Cerebellar nuclear complex (tissue), 1 donor: ENCODE data around the gene LSP1.

ENCODE experiments used
- DNase-seq, 2 experiments: peaks; one replicate each; lab custom pipeline; 2025; lab: John Stamatoyannopoulos, UW

Gene LSP1

GRCh38 chr11:1917523-1918435 is 64.9 kb downstream of the LSP1 start:
- DNase-seq: no peak

GRCh38 chr11:1918436-1919315 is 65.8 kb downstream of the LSP1 start:
- DNase-seq: no peak

GRCh38 chr11:1919391-1920127 is 66.7 kb downstream of the LSP1 start, which contains the start of gene TNNT3:
TNNT3 (plus strand) TSS chr11:1919703; CDS start chr11:1922875, 3,172 bp downstream.
- no peak for DNase-seq

- DNase-seq: no peak
Measured at GRCh38 chr11:1920128-1920908, 67.4 kb downstream of the LSP1 start.

GRCh38 chr11:1920909-1921573 is 68.2 kb downstream of the LSP1 start:
- no peak for DNase-seq

- DNase-seq: no peak
Measured at GRCh38 chr11:1921574-1922141, 68.8 kb downstream of the LSP1 start.

- DNase-seq: no peak
Measured at GRCh38 chr11:1922481-1923081, 69.7 kb downstream of the LSP1 start.

- DNase-seq: no peak
Measured at GRCh38 chr11:1923201-1923956, 70.5 kb downstream of the LSP1 start.

- DNase-seq: no peak
Measured at GRCh38 chr11:1924181-1924580, 71.3 kb downstream of the LSP1 start.

GRCh38 chr11:1924646-1925372 is 71.9 kb downstream of the LSP1 start:
- DNase-seq: no peak

- DNase-seq: no peak
Measured at GRCh38 chr11:1925373-1926155, 72.7 kb downstream of the LSP1 start.

- no peak for DNase-seq
Measured at GRCh38 chr11:1926156-1927025, 73.5 kb downstream of the LSP1 start.

GRCh38 chr11:1927026-1927847 is 74.4 kb downstream of the LSP1 start:
- DNase-seq: no peak

- DNase-seq: no peak
Measured at GRCh38 chr11:1927848-1928469, 75.1 kb downstream of the LSP1 start.

- no peak for DNase-seq
Measured at GRCh38 chr11:1928470-1928890, 75.6 kb downstream of the LSP1 start.
